Activated gamma-delta T cell (primary cell): ENCODE measurements around the gene KAT6B.

Experiments
- DNase-seq: peaks from one replicate; lab custom pipeline; 2025; lab: John Stamatoyannopoulos, UW

KAT6B gene

DNA sequence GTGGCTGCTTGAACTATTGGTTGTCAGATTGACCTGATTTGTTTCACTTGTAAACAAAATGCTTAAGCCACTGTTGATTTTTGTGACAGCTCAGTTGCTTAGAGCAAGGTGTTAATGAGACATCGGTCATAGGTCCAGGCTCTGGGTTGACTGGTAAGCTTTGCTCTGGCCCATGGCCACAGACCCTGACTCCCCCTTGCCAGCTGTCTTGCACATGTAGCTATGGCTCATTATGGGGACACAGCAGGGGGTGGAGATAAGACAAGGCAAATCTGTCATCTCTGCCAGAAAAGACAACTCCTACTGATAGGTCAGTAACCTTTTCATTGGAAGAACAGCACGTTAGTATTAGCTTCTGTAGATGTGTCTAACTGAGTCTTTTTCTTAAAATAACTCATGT lies 95.3 kb downstream of the KAT6B start:
- DNase-seq = no peak

DNA sequence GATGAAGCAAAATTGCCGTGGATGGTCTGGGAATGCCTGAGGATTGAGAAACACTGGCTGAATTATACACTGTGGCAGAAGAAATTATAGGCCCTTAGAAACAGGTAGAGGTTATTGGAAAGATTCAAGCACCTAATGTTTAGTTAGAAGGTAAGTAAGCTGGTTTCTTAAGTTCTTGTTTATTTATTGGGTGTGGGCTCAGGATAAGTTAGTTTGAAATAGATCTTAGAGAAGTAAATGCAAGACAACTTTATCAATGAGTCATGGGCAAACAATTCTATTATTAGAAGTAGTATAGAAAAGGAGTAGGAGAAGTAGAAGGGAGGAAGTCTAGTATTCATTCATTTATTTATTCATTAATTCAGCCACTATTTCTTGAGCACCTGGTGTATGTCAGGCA lies 96.5 kb downstream of the KAT6B start:
- no peak for DNase-seq

DNA sequence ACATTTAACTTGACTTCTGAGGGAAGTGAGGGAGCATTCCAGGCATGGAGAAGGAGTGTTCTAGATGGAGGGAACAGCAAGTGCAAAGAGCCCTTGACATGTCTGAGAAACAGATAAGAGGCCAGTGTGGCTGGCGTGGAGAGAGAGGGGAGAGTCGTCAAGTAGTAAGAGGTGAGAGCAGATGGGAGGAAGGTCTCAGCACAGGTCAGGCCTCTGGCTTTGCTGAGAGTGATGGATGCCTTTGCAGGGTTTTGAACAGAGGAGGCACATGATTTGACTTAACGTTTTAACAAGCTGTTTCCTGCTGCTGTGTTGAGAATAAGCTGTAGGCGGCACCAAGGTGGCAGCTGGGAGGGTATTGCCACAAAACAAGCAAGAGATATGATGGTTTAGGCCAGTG lies 97.2 kb downstream of the KAT6B start:
- no peak for DNase-seq

DNA sequence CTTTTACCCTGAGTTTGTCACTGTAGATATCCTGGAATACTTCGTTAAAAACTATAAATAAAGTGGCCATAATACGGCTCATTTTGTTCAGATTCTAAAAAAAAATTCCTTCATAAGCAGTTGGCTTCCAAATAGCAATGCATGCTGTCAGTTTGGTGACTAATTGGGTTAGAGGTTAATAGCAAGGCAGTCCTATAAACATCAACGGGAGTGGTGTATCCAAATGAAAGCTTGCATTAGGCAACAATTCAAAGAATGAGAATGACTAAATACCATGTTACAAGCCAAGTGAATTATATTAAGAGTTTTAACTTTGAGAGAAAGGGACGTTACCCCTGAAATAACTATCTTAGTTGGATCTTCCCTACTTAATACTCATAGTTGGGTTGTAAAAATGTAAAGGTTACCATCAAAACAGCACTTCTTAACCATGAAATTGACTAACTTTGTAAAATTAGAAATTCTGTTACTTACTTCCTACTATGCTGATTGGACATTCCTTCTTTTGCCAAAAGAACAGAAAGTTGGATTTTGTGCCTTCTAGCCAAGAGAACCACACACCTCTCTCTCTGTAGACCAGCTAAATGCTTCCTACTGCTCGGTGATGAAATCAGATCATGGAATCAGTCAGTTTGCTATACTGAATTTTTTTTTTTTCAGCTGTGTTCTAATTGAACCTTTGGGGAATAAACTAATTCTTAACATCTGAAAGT lies 98.0 kb downstream of the KAT6B start:
- no peak for DNase-seq

DNA sequence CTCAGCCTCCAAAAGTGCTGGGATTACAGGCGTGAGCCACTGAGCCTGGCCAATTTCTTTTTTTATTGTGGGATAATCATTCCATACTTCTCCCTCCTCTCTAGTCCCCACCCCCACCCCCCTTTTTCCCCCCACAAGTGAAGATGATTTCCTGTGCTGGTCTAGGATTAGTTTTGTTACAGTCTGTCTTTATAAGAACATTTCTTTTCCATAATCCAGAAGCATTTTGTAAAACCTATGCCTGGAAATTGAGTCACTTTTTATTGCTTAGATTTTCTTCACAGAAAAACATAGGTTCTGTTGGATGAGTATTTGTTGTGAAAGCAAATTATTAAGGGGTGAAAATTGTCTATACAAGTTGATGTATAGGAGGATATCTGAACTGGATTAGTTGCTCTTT lies 98.9 kb downstream of the KAT6B start:
- no peak for DNase-seq

DNA sequence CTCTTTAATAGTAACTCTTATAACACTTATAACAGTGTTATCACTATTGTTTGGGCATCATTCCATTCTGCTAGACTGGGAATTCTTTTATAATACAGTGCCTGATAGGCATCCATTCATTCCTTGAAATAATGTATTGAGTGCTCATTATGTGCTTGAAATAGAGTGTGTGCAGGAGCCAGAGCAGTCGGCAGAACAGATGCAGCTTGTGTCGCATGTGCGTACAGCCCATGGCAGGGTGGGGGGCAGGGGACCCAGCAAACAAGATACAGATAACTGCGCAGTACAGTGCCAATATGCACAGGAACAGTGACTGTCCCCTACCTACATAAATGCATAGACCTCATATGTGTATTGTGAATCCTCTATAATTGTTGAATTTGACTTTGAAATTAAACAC lies 99.3 kb downstream of the KAT6B start:
- no peak for DNase-seq

DNA sequence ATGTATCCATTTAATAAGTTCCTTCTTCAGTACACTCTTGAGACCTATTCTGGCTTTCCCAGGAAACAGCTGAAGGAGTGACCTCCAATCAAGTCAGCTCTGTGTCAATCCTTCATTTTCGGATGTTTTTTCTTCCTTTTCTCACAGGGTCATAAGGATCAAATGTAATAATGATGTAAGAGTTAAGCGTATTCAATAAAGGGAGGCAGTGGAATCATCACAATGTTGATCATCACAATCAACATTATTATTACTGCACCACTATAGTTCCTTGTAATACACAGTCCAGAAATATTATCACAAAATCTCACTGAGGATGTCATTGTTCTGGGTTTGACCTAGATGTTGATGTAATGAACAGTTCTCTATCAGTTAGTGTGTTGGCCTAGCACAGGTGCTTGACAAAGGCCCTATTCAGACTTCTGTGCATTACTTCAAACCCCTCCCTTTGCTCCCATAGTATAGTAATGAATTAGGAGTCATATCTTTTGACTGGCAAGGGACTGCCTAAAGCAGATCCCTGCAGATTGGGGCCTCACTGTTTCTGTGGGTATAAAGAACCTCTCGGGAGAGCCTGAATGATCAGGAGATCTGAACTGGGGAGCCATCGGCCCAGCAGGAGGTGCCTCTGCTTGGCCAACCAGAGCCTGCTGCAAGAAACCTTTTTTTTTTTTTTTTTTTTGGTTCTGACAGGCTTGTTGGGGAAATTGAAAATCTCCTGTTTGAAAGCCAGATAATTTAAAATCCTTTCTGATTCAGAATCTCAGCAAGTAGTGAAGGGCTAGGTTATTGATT lies 100.6 kb downstream of the KAT6B start:
- DNase-seq = no peak

DNA sequence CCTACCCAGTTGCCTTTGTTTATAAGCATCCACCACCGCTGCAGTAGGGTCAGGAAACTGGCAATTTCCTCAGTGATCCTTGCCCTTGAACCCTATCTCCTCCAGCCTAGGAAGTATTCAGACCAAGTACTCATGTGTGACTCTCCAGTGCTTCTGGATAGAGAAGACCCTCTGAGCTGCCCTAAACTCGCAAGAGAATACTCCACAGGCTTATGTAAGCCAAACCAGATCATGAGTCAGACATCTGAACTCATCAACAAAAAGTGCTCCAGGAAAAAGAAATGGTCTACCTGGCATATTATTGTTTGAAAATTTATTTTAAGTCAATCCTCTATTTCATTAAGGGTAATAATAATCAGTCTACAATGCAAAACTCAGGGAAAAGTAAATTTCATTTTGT lies 101.3 kb downstream of the KAT6B start:
- DNase-seq = no peak

DNA sequence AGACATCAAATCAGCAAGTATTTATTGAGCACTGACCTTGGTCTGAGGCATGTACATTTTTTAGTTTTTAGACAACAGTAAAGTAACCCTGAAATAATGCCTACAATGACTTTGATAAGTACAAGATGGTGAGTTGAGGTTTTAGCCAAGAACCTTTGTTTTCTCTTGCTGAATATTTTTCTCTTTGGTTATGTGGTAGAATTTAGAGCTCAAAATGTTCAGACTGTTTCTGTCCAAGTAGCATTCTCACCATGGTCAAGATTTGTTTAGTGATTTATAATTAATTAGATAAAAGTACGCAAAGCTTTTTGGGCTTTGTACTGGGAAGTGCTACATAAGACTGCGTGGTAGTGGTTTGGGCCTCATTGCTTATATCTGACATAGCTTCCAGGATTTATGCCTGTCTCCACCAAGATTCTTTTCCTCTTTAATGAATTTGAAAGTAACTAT lies 102.4 kb downstream of the KAT6B start:
- no peak for DNase-seq

DNA sequence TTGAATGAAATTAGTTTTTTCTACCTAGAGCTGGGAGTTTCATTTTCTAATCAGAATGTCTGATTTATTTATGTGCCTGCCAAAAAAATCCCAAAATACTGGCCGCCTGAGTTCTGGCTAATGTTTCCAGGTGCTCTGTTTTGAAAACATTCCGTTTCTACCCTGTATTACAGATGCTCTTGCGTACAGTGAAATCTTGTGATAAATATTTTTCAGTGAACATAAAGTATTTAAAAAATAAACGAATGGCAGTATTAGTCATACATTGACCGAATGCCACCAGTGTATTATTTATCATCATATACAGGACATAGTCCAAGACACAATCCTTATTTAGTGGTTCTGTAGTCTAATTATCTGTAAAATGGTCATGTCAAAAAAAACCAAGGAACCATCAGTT lies 102.8 kb downstream of the KAT6B start:
- no peak for DNase-seq

DNA sequence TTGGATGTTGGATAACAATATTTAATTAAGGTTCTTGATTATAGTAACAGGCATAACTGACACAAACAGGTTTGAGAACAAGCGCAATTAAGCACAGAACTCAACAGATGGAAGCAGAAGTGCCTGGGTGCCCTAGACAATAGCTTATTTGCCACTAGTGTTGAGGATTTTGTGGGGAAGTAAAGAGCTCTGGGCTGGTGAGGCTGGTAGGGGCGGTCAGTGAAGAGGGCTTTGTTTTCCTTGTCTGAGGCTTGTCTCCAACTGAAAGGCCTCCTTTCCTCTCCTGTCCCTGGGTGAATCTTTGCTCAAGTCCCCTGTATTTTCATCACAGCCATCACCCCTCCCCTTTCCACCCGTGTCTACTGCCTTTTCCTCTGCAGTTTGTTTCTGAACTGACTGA lies 104.6 kb downstream of the KAT6B start:
- no peak for DNase-seq

DNA sequence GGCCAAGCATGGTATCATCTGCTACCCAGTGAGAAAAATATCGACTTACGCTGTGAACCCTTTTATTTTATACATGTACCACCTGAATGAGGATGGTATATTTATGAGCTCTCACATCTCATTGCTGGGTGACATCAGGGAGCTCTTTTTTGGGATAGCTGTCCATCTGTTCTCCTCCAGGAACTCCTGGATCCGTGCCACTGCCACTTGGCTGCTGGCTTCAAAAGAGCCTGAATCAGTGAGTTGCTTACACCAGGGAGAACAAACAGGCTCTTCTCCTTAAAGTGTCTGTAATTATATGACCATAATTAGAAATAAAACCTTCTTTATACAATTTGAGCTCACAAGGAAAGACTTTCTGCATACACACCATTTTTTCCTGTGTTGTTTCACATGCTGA lies 106.2 kb downstream of the KAT6B start:
- no peak for DNase-seq

DNA sequence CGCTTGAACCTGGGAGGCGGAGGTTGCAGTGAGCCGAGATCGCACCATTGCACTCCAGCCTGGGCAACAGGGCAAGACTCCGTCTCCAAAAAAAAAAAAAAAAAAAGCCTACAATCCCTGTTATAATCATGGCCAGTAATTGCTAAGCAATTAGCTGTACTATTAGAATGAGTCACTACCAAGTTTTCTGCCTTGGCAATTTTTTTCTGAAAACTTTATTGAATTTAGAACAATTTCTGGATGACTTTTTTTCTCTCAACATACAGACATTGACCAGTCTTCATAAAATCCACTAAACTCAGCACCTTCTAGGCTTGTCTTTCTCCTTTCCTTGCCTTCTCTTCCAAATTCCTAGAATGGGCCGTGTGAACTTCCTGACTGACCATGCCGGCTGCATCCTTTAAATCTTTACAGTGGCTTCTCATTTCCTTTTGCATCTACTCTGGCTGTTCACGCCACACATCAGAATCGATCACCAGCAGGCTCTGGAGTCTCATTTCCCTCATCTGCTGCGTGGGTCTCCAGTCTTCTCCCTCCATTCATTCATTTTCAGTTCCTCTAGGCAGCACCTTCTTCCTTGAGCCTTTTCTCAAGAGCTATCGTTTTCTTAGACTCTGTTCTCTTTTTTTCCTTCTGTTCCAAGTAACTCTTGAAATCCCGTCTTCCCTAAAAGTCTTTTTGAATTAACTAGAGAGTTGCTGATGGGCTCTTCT lies 107.9 kb downstream of the KAT6B start:
- no peak for DNase-seq

DNA sequence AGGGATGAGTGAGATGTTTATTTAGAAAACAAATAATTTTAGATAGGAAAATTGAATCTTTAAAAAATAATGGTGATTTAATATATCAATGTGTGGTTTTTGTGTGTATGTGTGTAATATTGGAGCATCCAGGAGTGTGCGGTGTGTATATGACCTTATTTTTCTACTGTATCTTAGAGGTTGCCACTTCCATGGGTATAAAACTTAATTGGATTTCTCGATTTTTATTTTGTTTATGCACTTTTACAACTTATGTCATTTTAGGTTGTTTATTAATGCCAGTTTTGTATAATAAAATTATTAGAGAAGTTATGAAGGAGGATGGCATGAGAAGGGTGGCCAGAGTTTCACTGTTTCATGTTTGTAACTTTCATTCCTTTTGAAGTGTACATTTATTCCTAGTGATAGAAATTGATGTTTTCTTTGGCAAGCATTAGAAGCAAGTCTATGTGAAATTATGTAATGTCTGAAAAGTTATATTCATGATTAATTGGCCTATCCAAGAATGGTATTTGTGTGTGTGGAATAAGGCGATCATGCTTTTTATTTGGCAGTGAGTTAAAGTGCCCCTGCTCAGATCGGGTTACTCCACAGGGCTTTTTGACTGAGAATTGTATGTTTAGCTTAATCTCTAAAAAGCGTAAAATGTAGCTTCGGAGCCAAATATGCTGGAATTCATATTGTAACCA lies 110.3 kb downstream of the KAT6B start:
- DNase-seq = no peak

DNA sequence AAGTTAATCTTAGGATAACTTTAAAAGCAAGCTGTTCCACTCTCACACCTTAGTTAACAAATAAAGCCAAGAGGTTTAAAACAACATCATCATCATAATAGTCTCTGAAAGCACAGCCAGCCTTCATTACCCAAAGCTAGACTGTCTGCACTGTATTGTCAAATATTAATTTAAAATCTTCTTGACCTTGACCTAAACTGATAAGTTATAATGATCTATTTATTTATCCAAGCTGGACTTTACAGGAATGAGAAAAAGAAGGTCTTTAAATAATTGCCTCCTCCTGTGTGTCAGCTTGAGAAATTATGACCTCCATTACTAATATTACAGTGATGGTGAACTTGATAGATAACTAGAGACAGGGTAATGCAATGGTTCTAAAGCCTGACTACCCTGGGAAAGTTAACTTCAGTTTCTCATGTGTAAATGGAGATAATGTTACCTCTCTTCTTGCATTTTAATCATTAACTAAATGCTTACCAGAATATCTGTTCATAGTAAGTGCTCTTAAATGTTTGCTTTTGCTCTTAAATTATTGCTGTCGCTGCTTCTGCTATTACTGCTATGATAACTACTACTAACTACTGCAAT lies 111.0 kb downstream of the KAT6B start:
- DNase-seq = no peak

DNA sequence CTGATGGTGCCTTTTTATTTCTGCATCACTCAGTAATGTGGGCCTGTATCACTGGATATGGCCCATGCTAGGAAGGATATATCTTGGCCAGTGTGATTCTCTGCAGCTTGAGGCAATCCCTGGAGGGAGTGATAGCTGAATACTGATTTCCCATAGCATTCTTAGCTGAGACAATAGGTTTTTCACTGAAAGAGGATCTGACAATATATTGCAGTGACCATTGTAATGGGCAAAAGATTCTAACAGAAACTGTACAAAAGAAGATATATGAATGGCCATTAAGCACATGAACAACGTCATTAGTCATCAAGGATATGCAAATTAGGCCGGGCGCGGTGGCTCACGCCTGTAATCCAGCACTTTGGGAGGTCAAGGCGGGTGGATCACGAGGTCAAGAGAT lies 117.8 kb downstream of the KAT6B start:
- DNase-seq = no peak

DNA sequence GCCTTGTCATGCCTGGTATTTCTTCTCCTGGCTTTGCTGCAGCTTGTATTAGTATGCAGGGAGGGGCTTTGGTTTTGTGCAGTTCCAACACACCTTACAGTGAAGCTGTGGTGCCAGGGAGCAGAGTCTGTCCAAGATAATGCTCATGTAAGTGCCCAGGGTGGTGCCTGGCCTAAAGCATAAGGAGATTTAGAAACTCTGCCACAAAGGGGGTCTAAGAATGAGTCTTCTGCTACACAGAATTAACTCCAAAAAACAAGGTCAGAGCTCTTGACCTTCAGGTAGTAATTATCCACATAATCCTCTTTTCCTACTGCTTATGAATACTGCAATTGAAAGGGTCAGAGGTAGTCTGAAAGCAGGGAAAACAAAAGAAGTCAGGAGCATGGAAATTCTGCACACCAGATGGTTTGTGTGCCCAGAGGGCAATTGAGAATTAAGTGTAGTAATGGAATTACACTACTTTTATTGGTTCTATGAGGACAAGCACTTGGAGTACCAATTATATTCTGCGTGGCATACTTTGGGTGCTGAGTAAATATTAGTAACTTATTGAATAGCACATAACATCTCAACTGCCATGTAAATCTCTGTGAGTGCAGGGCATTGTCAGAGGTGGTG lies 121.5 kb downstream of the KAT6B start:
- DNase-seq = no peak

DNA sequence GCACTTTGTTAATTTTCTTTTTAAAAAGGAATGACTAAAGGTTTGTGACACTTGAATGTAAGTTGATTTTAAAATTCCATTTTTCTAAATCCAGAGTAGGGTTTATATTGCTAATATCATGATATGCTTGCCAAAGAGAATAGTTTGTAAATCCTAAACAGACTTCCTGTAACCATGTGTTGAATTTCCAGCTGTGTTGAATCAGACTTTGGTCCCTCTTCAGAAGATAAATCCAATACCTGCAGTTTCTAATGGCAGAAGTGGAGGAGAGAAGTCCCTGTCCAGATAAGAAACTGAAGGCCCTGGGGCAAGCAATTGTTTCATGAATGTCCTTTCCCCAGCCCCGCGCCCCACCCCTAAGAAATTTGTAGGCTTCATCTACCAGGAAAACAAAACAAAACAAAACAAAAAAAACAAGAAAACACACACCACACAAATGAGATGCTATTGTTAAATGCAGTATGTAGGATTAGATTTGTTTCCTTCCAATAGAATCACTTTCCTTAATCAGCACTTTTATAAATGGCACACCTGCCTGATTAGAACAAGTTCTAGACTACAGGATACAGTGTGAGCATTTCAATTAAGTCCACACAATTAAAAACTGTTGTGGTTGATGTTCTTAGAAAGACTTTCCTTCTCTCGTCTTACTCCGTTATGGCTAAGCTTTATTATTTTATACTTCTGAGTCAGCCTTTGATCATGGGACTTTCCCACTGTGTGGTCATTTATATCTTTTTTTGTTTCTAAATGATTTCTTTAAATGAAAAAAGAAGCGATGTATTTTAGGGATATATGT lies 122.8 kb downstream of the KAT6B start:
- DNase-seq = no peak

DNA sequence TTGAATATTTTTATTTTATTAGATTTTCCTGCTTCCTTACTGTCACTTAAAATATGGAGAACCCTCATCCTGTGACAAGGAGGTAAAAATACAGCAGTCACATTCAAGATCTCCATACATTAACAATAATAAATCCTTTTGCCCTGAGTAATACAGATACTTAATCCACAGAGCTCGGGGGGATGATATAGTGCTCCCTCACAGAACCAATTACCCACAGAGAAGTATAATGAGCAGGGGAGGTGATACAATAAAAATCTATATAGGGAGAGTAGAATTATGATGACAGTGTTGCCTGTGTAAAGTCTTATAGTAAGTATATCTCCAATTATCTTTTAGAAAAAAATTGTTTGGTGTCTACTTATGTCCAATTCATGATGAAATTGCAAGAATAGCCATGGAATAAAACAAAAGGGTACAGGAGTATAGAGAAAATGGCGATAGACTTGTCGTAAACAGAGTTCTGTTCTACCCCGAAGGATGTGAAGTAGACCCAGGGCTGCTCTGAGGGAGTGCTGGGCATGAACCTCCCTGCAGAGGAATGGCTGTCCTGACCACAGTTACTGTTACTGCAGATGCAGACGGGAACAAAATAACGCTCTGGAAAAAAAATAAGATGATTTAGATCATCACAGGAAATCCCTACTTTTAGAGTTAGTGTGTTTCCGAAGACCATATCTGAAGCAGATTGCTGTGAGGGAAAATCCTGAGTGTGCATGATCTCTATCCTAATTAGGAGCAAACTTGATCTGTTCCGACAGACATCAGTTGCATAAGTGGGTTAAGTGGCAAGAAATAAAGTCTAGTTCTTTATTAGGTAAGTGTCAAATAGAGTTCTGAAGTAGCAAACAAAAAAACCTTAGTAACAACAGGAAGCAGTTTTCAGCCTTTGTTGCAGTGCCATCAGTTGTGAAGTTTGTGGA lies 123.7 kb downstream of the KAT6B start:
- no peak for DNase-seq

DNA sequence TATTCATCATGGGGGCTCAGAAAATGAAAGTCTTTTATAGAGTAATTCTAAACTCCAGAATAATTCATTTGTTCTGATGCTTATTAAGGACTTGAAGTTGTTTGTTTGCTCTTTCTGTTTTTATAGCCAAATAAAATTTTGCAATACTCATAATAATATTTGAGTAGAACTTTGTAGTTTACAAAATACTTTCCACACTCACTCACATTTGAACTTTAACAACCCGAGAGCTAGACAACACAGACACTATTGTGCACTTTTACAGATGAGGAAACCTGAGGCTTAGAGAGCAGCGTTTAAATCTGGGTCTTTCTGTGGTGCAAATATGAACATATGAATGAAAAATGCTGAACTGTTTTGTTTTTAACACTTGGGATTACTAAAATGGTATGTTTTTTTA lies 126.8 kb downstream of the KAT6B start:
- DNase-seq = no peak
